GM03348 (cell line): Measurements from ENCODE around the gene FARP2.
"Not testable (repeated sequence)": the region's sequence is repeated elsewhere in the genome, so short reads cannot be mapped to it uniquely, and the experiment has no call there.

Source experiments
- DNase-seq: peaks from one replicate; pipeline ENCODE4 v3.0.0; 2012; ENCODE audit warnings: low spot score

Gene FARP2

GRCh38 chr2:241505781-241506201 is 149.7 kb downstream of the FARP2 start:
- DNase-seq: no peak

- DNase-seq: not testable (repeated sequence)
These were observed 150.2 kb downstream of the FARP2 start for GRCh38 chr2:241506317-241506716.

GRCh38 chr2:241506793-241507429 is 150.8 kb downstream of the FARP2 start:
- no peak for DNase-seq

- DNase-seq: peak; percentile 82
These were observed 151.6 kb downstream of the FARP2 start for GRCh38 chr2:241507430-241508239.

GRCh38 chr2:241508240-241509154 is 152.4 kb downstream of the FARP2 start, which contains the start of gene STK25:
Gene STK25, minus strand, starts transcription at chr2:241508584. Its CDS starts 549 bp downstream, at chr2:241508035.
- DNase-seq: peak; percentile 100

GRCh38 chr2:241509155-241509784 is 153.2 kb downstream of the FARP2 start:
- no peak for DNase-seq

- DNase-seq: no peak
These were observed 155.1 kb downstream of the FARP2 start for GRCh38 chr2:241511091-241511741.

GRCh38 chr2:241514553-241514952 is 158.5 kb downstream of the FARP2 start:
- DNase-seq: no peak

- DNase-seq: peak; percentile 21
These were observed 159.1 kb downstream of the FARP2 start for GRCh38 chr2:241514986-241515737.

GRCh38 chr2:241516520-241516965 is 160.5 kb downstream of the FARP2 start:
- DNase-seq: no peak

GRCh38 chr2:241517297-241517696 is 161.2 kb downstream of the FARP2 start:
- DNase-seq: no peak

GRCh38 chr2:241519669-241520068 is 163.6 kb downstream of the FARP2 start:
- no peak for DNase-seq

GRCh38 chr2:241522477-241522876 is 166.4 kb downstream of the FARP2 start:
- DNase-seq: no peak

- not testable (repeated sequence) for DNase-seq
These were observed 170.0 kb downstream of the FARP2 start for GRCh38 chr2:241525818-241526780.

GRCh38 chr2:241530571-241530970 is 174.5 kb downstream of the FARP2 start:
- DNase-seq: no peak

- DNase-seq: no peak
These were observed 175.2 kb downstream of the FARP2 start for GRCh38 chr2:241531161-241531722.

- DNase-seq: no peak
These were observed 176.1 kb downstream of the FARP2 start for GRCh38 chr2:241532168-241532567.

GRCh38 chr2:241532733-241533601 is 176.9 kb downstream of the FARP2 start:
- no peak for DNase-seq
